Neural cell (in vitro differentiated cells): ENCODE measurements around the gene LMO3. TPM values are rescaled to one million over a fixed set of nuclear protein-coding genes. Genes with fewer than 3 reads are reported as not detected.
A peak's percentile ranks its signal among the peaks of the same experiment; 100 is the strongest.

Experiments
- H2AFZ ChIP-seq: fragments of 200-600, 300-800 bp; sonication (generic), shearing (Covaris generic); 2 replicates; pipeline ENCODE4 v1.6.0; 2014; ENCODE audit warnings: low read depth, mild to moderate bottlenecking, antibody characterized with exemption, low read length, moderate library complexity
- H3F3A ChIP-seq: fragments of 200-600 bp; shearing (Covaris generic); 2 replicates; pipeline ENCODE4 v1.6.1; 2016; ENCODE audit warnings: mild to moderate bottlenecking, moderate library complexity, mixed read lengths, antibody characterized with exemption, low read length; ENCODE audit not compliant: insufficient read depth, poor library complexity, severe bottlenecking
- H3K27ac ChIP-seq: fragments of 200-600, 300-800 bp; sonication (generic), shearing (Covaris generic); 2 replicates; pipeline ENCODE4 v1.5.1; 2014; ENCODE audit warnings: mild to moderate bottlenecking, low read length, moderate library complexity
- H3K27me3 ChIP-seq: fragments of 300-800, 200-600 bp; sonication (generic), shearing (Covaris generic); 2 replicates; pipeline ENCODE4 v1.6.0; 2014; ENCODE audit warnings: mild to moderate bottlenecking, low read depth, low read length, moderate library complexity; ENCODE audit not compliant: insufficient read depth
- H3K36me3 ChIP-seq: fragments of 300-800, 200-600 bp; sonication (generic), shearing (Covaris generic); 2 replicates; pipeline ENCODE4 v1.5.1; 2014; ENCODE audit warnings: mild to moderate bottlenecking, antibody characterized with exemption, low read length, moderate library complexity; ENCODE audit not compliant: insufficient read depth
- H3K4me2 ChIP-seq: fragments of 300-800, 200-600 bp; sonication (generic), shearing (Covaris generic); 2 replicates; pipeline ENCODE4 v1.6.0; 2014; ENCODE audit warnings: mild to moderate bottlenecking, low read length
- H3K4me3 ChIP-seq: fragments of 300-800, 200-600 bp; sonication (generic), shearing (Covaris generic); 2 replicates; pipeline ENCODE4 v1.5.1; 2014; ENCODE audit warnings: mild to moderate bottlenecking, low read length, moderate library complexity
- H3K79me2 ChIP-seq: fragments of 200-600 bp; shearing (Covaris generic); replicated peaks from 2 replicates; pipeline ENCODE4 v1.6.0; 2014; ENCODE audit warnings: mild to moderate bottlenecking, low read length, moderate library complexity; ENCODE audit not compliant: insufficient read depth
- H3K9ac ChIP-seq: fragments of 300-800, 200-600 bp; sonication (generic), shearing (Covaris generic); 2 replicates; pipeline ENCODE4 v1.6.1; 2016; ENCODE audit warnings: mild to moderate bottlenecking, low read length, mixed read lengths
- H3K9me2 ChIP-seq: fragments of 200-600 bp; shearing (Covaris generic); 2 replicates; pipeline ENCODE4 v1.6.1; 2016; ENCODE audit warnings: mild to moderate bottlenecking, low read length, mixed read lengths; ENCODE audit not compliant: insufficient read depth
- H3K9me3 ChIP-seq: fragments of 200-600, 300-800 bp; sonication (generic), shearing (Covaris generic); 2 replicates; pipeline ENCODE4 v1.6.1; 2016; ENCODE audit warnings: mild to moderate bottlenecking, mixed run types, low read length, moderate library complexity, mixed read lengths
- H4K20me1 ChIP-seq: fragments of 200-600 bp; shearing (Covaris generic); 2 replicates; pipeline ENCODE4 v1.6.1; 2016; ENCODE audit warnings: mild to moderate bottlenecking, mixed run types; ENCODE audit not compliant: insufficient read depth
- EP300 ChIP-seq: fragments of 450-650 bp; conservative IDR thresholded peaks from 2 replicates; pipeline ENCODE4 v1.6.1; 2014; ENCODE audit warnings: antibody characterized with exemption, mild to moderate bottlenecking, moderate library complexity; ENCODE audit not compliant: poor library complexity, severe bottlenecking
- EZH2 ChIP-seq: fragments of 200-600, 300-800 bp; shearing (Covaris generic), sonication (generic); IDR thresholded peaks from 2 replicates; pipeline ENCODE4 v1.6.1; 2014; ENCODE audit warnings: antibody characterized with exemption, low read length, borderline replicate concordance, mild to moderate bottlenecking; ENCODE audit not compliant: insufficient read depth, poor library complexity, severe bottlenecking
- MXI1 ChIP-seq: fragments of 450-650 bp; conservative IDR thresholded peaks from 2 replicates; pipeline ENCODE4 v1.6.1; 2014; ENCODE audit warnings: antibody characterized with exemption, mild to moderate bottlenecking; ENCODE audit not compliant: poor library complexity, severe bottlenecking
- POLR2AphosphoS5 ChIP-seq: IDR thresholded peaks from 2 replicates; pipeline ENCODE4 v1.6.1; 2012
- RAD21 ChIP-seq: fragments of 450-650 bp; conservative IDR thresholded peaks from 2 replicates; pipeline ENCODE4 v1.6.1; 2014; ENCODE audit warnings: antibody characterized with exemption, mild to moderate bottlenecking, moderate library complexity
- SMC3 ChIP-seq: fragments of 450-650 bp; conservative IDR thresholded peaks from 2 replicates; pipeline ENCODE4 v1.6.1; 2014; ENCODE audit warnings: antibody characterized with exemption, mild to moderate bottlenecking, moderate library complexity; ENCODE audit not compliant: poor library complexity
- TAF1 ChIP-seq: IDR thresholded peaks from 2 replicates; pipeline ENCODE4 v1.6.1; 2012; ENCODE audit warnings: low read depth
- polyA plus RNA-seq: library from polyadenylated mRNA; depleted of rRNA; stranded (reverse); fragments of >200 nt; gene quantifications from 2 replicates; pipeline ENCODE4 v1.2.3, GENCODE V29; 2014
- TF ChIP-seq, protein P1 (sequence below): IDR thresholded peaks from 2 replicates; pipeline ENCODE4 v1.6.1; 2012; ENCODE audit warnings: borderline replicate concordance
- TF ChIP-seq, protein P2 (sequence below): fragments of 450-650 bp; IDR thresholded peaks from 2 replicates; pipeline ENCODE4 v1.5.1; 2014; ENCODE audit warnings: antibody characterized with exemption, mild to moderate bottlenecking, moderate library complexity; ENCODE audit not compliant: poor library complexity, severe bottlenecking

Gene LMO3
- polyA plus RNA-seq, 1 donor from 2014 or later, result 42.8 TPM

DNA sequence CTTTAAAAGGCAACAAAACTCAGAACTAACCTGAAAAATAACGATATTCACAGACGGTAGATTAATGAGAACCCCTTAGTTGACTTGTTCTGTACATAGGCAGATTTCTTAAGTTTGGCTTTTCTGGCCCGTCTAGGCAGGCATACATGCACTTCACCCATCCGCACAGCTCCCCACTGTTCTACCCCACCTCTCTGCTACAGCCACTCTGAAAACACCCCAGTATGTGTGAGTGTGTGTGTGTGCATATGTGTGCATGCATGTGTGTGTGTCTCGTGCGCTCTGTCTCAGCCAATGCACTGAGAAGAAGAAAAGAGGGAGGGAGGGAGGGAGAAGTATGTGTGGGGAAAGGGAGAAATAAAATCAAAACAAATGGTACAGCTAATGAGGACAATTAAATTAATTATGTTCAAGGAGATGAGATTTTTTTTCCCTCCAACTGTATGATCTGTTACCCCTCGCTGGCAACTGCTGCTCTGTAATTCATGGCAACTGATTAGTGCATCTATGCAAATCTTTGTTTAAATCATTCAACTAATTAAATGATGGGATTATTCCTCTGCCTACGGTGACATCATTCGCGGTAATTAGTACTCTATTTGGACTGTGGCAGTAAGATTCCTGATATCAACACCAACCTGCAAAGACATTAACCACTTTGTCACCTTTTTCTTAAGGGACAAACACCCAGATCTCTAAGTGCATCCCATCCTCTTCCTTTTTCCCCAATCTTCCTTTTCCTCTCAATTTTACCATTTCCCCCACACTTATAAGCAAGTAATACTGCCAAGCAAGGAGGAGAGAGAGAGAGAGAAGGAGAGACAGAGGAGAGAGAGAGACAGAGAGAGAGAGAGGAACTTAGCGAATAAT is 2.2 kb upstream of the LMO3 start:
- no peaks in the 10 kb centered on the region for H3K36me3 ChIP-seq
- no peaks in the 10 kb centered on the region for H3K27me3 ChIP-seq
- H3K9ac ChIP-seq, result no peak overlapping the region
- no peaks in the 10 kb centered on the region for H4K20me1 ChIP-seq
- peaks cover 18% of the 10 kb centered on the region for H3F3A ChIP-seq
- H3K9me3 ChIP-seq, result no peaks in the 10 kb centered on the region
- H2AFZ ChIP-seq, result no peak overlapping the region
- no peak overlapping the region for H3K27ac ChIP-seq
- TF ChIP-seq EP300 (no peak), MXI1 (no peak), EZH2 (no peak), RAD21 (no peak), SMC3 (no peak), TAF1 (no peak), POLR2AphosphoS5 (no peak)
- TF ChIP-seq, protein P1, sequence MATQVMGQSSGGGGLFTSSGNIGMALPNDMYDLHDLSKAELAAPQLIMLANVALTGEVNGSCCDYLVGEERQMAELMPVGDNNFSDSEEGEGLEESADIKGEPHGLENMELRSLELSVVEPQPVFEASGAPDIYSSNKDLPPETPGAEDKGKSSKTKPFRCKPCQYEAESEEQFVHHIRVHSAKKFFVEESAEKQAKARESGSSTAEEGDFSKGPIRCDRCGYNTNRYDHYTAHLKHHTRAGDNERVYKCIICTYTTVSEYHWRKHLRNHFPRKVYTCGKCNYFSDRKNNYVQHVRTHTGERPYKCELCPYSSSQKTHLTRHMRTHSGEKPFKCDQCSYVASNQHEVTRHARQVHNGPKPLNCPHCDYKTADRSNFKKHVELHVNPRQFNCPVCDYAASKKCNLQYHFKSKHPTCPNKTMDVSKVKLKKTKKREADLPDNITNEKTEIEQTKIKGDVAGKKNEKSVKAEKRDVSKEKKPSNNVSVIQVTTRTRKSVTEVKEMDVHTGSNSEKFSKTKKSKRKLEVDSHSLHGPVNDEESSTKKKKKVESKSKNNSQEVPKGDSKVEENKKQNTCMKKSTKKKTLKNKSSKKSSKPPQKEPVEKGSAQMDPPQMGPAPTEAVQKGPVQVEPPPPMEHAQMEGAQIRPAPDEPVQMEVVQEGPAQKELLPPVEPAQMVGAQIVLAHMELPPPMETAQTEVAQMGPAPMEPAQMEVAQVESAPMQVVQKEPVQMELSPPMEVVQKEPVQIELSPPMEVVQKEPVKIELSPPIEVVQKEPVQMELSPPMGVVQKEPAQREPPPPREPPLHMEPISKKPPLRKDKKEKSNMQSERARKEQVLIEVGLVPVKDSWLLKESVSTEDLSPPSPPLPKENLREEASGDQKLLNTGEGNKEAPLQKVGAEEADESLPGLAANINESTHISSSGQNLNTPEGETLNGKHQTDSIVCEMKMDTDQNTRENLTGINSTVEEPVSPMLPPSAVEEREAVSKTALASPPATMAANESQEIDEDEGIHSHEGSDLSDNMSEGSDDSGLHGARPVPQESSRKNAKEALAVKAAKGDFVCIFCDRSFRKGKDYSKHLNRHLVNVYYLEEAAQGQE, result no peak
- TF ChIP-seq, protein P2, sequence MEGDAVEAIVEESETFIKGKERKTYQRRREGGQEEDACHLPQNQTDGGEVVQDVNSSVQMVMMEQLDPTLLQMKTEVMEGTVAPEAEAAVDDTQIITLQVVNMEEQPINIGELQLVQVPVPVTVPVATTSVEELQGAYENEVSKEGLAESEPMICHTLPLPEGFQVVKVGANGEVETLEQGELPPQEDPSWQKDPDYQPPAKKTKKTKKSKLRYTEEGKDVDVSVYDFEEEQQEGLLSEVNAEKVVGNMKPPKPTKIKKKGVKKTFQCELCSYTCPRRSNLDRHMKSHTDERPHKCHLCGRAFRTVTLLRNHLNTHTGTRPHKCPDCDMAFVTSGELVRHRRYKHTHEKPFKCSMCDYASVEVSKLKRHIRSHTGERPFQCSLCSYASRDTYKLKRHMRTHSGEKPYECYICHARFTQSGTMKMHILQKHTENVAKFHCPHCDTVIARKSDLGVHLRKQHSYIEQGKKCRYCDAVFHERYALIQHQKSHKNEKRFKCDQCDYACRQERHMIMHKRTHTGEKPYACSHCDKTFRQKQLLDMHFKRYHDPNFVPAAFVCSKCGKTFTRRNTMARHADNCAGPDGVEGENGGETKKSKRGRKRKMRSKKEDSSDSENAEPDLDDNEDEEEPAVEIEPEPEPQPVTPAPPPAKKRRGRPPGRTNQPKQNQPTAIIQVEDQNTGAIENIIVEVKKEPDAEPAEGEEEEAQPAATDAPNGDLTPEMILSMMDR, result no peak
- peaks cover 4% of the 10 kb centered on the region for H3K79me2 ChIP-seq
- H3K4me3 ChIP-seq, result peak overlapping the region; percentile 51
- H3K4me2 ChIP-seq, result no peak overlapping the region
- no peaks in the 10 kb centered on the region for H3K9me2 ChIP-seq

DNA sequence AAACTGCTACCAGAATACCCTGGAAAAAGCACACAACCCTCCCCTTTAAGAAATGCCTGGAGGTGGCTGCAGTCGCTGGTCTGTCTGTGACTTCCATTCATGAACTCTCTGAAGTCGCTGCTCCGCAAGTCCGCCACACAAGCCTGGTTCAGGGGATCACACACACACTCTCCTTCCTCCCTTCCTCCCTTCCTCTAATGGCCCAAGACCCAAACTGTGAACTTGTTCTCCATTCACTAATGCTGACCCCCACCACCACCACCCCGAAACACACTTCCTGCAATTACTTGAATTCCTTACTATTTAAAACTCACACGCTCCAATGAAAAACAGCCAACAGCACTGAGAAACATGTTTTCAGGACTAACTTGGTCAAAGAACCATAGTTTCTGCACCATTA is 1.0 kb upstream of the LMO3 start:
- no peak overlapping the region for H2AFZ ChIP-seq
- H3K4me2 ChIP-seq, result peak overlapping the region; percentile 70
- peak overlapping the region; percentile 80 for H3K4me3 ChIP-seq
- peaks cover 24% of the 10 kb centered on the region for H3F3A ChIP-seq
- H3K9me2 ChIP-seq, result no peaks in the 10 kb centered on the region
- peak overlapping the region; percentile 36 for H3K27ac ChIP-seq
- H3K9ac ChIP-seq, result peak overlapping the region; percentile 66
- no peaks in the 10 kb centered on the region for H3K36me3 ChIP-seq
- TF ChIP-seq SMC3, result no peak
- TF ChIP-seq MXI1, result no peak
- no peak for TF ChIP-seq EP300
- TF ChIP-seq, protein P2, result no peak
- no peak for TF ChIP-seq POLR2AphosphoS5
- TF ChIP-seq, protein P1, result no peak
- no peak for TF ChIP-seq RAD21
- TF ChIP-seq EZH2, result no peak
- H4K20me1 ChIP-seq, result no peaks in the 10 kb centered on the region
- H3K9me3 ChIP-seq, result no peaks in the 10 kb centered on the region
- H3K27me3 ChIP-seq, result no peaks in the 10 kb centered on the region
- peaks cover 14% of the 10 kb centered on the region for H3K79me2 ChIP-seq
